ENCODE results near the gene TMPRSS13.

The TMPRSS13 gene

DNA sequence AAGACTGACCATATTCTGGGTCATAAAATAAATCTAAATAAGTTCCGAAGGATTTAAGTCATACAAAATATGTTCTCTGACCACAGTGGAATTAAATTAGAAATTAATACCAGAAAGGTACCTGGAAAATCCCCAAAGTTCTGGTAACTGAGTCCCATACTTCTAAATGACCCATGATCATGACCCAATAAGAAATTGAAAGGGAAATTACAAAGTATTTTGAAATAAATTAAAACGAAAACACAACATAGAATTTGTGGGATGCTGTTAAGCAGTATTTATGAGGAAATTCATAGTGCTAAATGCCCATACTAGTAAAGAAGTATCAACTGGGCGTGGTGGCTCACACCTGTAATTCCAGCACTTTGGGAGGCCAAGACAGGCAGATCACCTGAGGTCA is 33.6 kb upstream of the TMPRSS13 start:
- H2AFZ ChIP-seq (ENCODE audit: insufficient read depth, low read length, poor library complexity): no peak overlapping the region
- H3K27ac ChIP-seq (ENCODE audit: low read depth, low read length): no peak overlapping the region
- H3K14ac ChIP-seq (ENCODE audit: low read length): no peak overlapping the region
- no CpG with 5 or more reads among the region's 3 CpGs for WGBS (ENCODE audit: extremely low coverage, insufficient coverage, insufficient read length)
- H2BK120ac ChIP-seq (ENCODE audit: insufficient read depth, low read length, poor library complexity): no peak overlapping the region
- H3K4me2 ChIP-seq (ENCODE audit: low read length): no peak overlapping the region
- H3K18ac ChIP-seq (ENCODE audit: low read length): no peak overlapping the region
- H4K12ac ChIP-seq (ENCODE audit: low read depth, low read length): no peak overlapping the region
- H3K23ac ChIP-seq (ENCODE audit: low read length): no peak overlapping the region
- no peak overlapping the region for H4K91ac ChIP-seq (ENCODE audit: low read depth, low read length)
- H3K79me1 ChIP-seq (ENCODE audit: low read length): no peaks in the 10 kb centered on the region
- H3K4ac ChIP-seq (ENCODE audit: low read depth, low read length): no peak overlapping the region
- no peak overlapping the region for H3K4me3 ChIP-seq (ENCODE audit: low read depth, low read length)
- no peak overlapping the region for H4K8ac ChIP-seq (ENCODE audit: low read depth, low read length)
- H3K9me3 ChIP-seq (ENCODE audit: insufficient read depth, low read depth, low read length): no peaks in the 10 kb centered on the region
- H3K36me3 ChIP-seq (ENCODE audit: control insufficient read depth in 1 of 2, insufficient read depth in 2 of 2, low read length in 2 of 2): no peaks in the 10 kb centered on the region
- no peaks in the 10 kb centered on the region for H3K4me1 ChIP-seq (ENCODE audit: control insufficient read depth in 1 of 2, insufficient read depth in 2 of 2, low read length in 2 of 2)
- no peaks in the 10 kb centered on the region for H3K27me3 ChIP-seq (ENCODE audit: insufficient read depth, low read length)
- no peak overlapping the region for H2BK12ac ChIP-seq (ENCODE audit: low read length)
- H3K79me2 ChIP-seq (ENCODE audit: control insufficient read depth, insufficient read depth, low read length, poor library complexity): no peaks in the 10 kb centered on the region
- no peak overlapping the region for H3K9ac ChIP-seq (ENCODE audit: low read length)
- H2BK5ac ChIP-seq (ENCODE audit: low read depth, low read length, poor library complexity): no peak overlapping the region
- H2AK5ac ChIP-seq (ENCODE audit: low read length): no peak overlapping the region
- DNase-seq: no peak

- Histone ChIP-seq H3K36me3 (ENCODE audit: control insufficient read depth in 1 of 2, insufficient read depth in 2 of 2, low read length in 2 of 2) (no peaks in the 10 kb centered on the region), H2BK5ac (ENCODE audit: low read depth, low read length, poor library complexity) (no peak overlapping the region), H2BK120ac (ENCODE audit: insufficient read depth, low read length, poor library complexity) (no peak overlapping the region), H3K79me2 (ENCODE audit: control insufficient read depth, insufficient read depth, low read length, poor library complexity) (no peaks in the 10 kb centered on the region), H3K23ac (ENCODE audit: low read length) (no peak overlapping the region), H4K91ac (ENCODE audit: low read depth, low read length) (no peak overlapping the region), H2BK12ac (ENCODE audit: low read length) (no peak overlapping the region), H3K18ac (ENCODE audit: low read length) (no peak overlapping the region), H2AFZ (ENCODE audit: insufficient read depth, low read length, poor library complexity) (no peak overlapping the region), H3K27ac (ENCODE audit: low read depth, low read length) (no peak overlapping the region), H3K4me2 (ENCODE audit: low read length) (no peak overlapping the region), H3K9ac (ENCODE audit: low read length) (no peak overlapping the region), H3K14ac (ENCODE audit: low read length) (no peak overlapping the region), H4K8ac (ENCODE audit: low read depth, low read length) (no peak overlapping the region), H3K4me1 (ENCODE audit: control insufficient read depth in 1 of 2, insufficient read depth in 2 of 2, low read length in 2 of 2) (no peaks in the 10 kb centered on the region), H3K4me3 (ENCODE audit: low read depth, low read length) (no peak overlapping the region), H3K27me3 (ENCODE audit: insufficient read depth, low read length) (no peaks in the 10 kb centered on the region), H3K79me1 (ENCODE audit: low read length) (no peaks in the 10 kb centered on the region), H4K12ac (ENCODE audit: low read depth, low read length) (no peak overlapping the region), H3K9me3 (ENCODE audit: insufficient read depth, low read depth, low read length) (no peaks in the 10 kb centered on the region), H2AK5ac (ENCODE audit: low read length) (no peak overlapping the region), H3K4ac (ENCODE audit: low read depth, low read length) (no peak overlapping the region)
- no CpG with 5 or more reads among the region's 10 CpGs for WGBS (ENCODE audit: extremely low coverage, insufficient coverage, insufficient read length)
- DNase-seq: no peak
These were observed 32.7 kb upstream of the TMPRSS13 start for GRCh38 chr11:117961896-117962295.

DNA sequence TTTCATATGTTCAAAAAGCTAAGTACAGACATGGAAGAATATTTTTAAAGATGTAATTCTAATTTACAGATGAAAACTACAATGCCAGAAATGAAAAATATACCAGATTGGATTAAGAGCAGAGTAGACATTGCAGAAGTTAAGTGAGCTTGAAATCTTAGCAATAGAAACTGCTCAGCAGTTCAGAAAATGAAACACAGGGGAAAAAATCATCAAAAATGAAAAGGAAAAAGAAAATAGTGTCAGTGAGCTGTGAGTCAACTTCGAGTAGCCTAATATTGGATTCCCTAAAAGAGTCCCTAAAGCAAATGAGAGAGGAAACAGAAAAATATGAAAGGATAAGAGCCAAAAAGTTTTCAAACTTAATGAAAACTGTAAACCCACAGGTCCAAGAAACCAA is 31.2 kb upstream of the TMPRSS13 start:
- no peak overlapping the region for H3K4me3 ChIP-seq (ENCODE audit: low read depth, low read length)
- DNase-seq: no peak
- H3K4me1 ChIP-seq (ENCODE audit: control insufficient read depth in 1 of 2, insufficient read depth in 2 of 2, low read length in 2 of 2): no peaks in the 10 kb centered on the region
- H3K23ac ChIP-seq (ENCODE audit: low read length): no peak overlapping the region
- H4K91ac ChIP-seq (ENCODE audit: low read depth, low read length): no peak overlapping the region
- no peak overlapping the region for H3K27ac ChIP-seq (ENCODE audit: low read depth, low read length)
- H3K36me3 ChIP-seq (ENCODE audit: control insufficient read depth in 1 of 2, insufficient read depth in 2 of 2, low read length in 2 of 2): no peaks in the 10 kb centered on the region
- no peak overlapping the region for H4K12ac ChIP-seq (ENCODE audit: low read depth, low read length)
- H2AK5ac ChIP-seq (ENCODE audit: low read length): no peak overlapping the region
- H3K4me2 ChIP-seq (ENCODE audit: low read length): no peak overlapping the region
- no peak overlapping the region for H3K14ac ChIP-seq (ENCODE audit: low read length)
- no peak overlapping the region for H2BK5ac ChIP-seq (ENCODE audit: low read depth, low read length, poor library complexity)
- no peak overlapping the region for H4K8ac ChIP-seq (ENCODE audit: low read depth, low read length)
- H2BK12ac ChIP-seq (ENCODE audit: low read length): no peak overlapping the region
- H2AFZ ChIP-seq (ENCODE audit: insufficient read depth, low read length, poor library complexity): no peak overlapping the region
- no peaks in the 10 kb centered on the region for H3K79me2 ChIP-seq (ENCODE audit: control insufficient read depth, insufficient read depth, low read length, poor library complexity)
- no peak overlapping the region for H3K4ac ChIP-seq (ENCODE audit: low read depth, low read length)
- no peaks in the 10 kb centered on the region for H3K27me3 ChIP-seq (ENCODE audit: insufficient read depth, low read length)
- no peak overlapping the region for H3K9ac ChIP-seq (ENCODE audit: low read length)
- no CpG with 5 or more reads among the region's 1 CpG for WGBS (ENCODE audit: extremely low coverage, insufficient coverage, insufficient read length)
- H3K9me3 ChIP-seq (ENCODE audit: insufficient read depth, low read depth, low read length): no peaks in the 10 kb centered on the region
- no peaks in the 10 kb centered on the region for H3K79me1 ChIP-seq (ENCODE audit: low read length)
- no peak overlapping the region for H3K18ac ChIP-seq (ENCODE audit: low read length)
- H2BK120ac ChIP-seq (ENCODE audit: insufficient read depth, low read length, poor library complexity): no peak overlapping the region

GRCh38 chr11:117959438-117960149 is 30.4 kb upstream of the TMPRSS13 start:
- no peaks in the 10 kb centered on the region for H3K79me1 ChIP-seq (ENCODE audit: low read length)
- no peaks in the 10 kb centered on the region for H3K79me2 ChIP-seq (ENCODE audit: control insufficient read depth, insufficient read depth, low read length, poor library complexity)
- no peak overlapping the region for H2BK12ac ChIP-seq (ENCODE audit: low read length)
- no peaks in the 10 kb centered on the region for H3K9me3 ChIP-seq (ENCODE audit: insufficient read depth, low read depth, low read length)
- H3K18ac ChIP-seq (ENCODE audit: low read length): no peak overlapping the region
- no peaks in the 10 kb centered on the region for H3K4me1 ChIP-seq (ENCODE audit: control insufficient read depth in 1 of 2, insufficient read depth in 2 of 2, low read length in 2 of 2)
- no peak overlapping the region for H3K14ac ChIP-seq (ENCODE audit: low read length)
- no peak overlapping the region for H2BK120ac ChIP-seq (ENCODE audit: insufficient read depth, low read length, poor library complexity)
- no peak overlapping the region for H4K12ac ChIP-seq (ENCODE audit: low read depth, low read length)
- H3K23ac ChIP-seq (ENCODE audit: low read length): no peak overlapping the region
- H3K27me3 ChIP-seq (ENCODE audit: insufficient read depth, low read length): no peaks in the 10 kb centered on the region
- no peaks in the 10 kb centered on the region for H3K36me3 ChIP-seq (ENCODE audit: control insufficient read depth in 1 of 2, insufficient read depth in 2 of 2, low read length in 2 of 2)
- H3K4me3 ChIP-seq (ENCODE audit: low read depth, low read length): no peak overlapping the region
- H3K4me2 ChIP-seq (ENCODE audit: low read length): no peak overlapping the region
- no CpG with 5 or more reads among the region's 1 CpG for WGBS (ENCODE audit: extremely low coverage, insufficient coverage, insufficient read length)
- H4K91ac ChIP-seq (ENCODE audit: low read depth, low read length): no peak overlapping the region
- no peak overlapping the region for H4K8ac ChIP-seq (ENCODE audit: low read depth, low read length)
- H3K9ac ChIP-seq (ENCODE audit: low read length): no peak overlapping the region
- no peak for DNase-seq
- H2AFZ ChIP-seq (ENCODE audit: insufficient read depth, low read length, poor library complexity): no peak overlapping the region
- no peak overlapping the region for H3K4ac ChIP-seq (ENCODE audit: low read depth, low read length)
- no peak overlapping the region for H2BK5ac ChIP-seq (ENCODE audit: low read depth, low read length, poor library complexity)
- H2AK5ac ChIP-seq (ENCODE audit: low read length): no peak overlapping the region
- no peak overlapping the region for H3K27ac ChIP-seq (ENCODE audit: low read depth, low read length)

All from trophoblast cell (in vitro differentiated cells and primary cell).